ENCODE data around the gene RPEL1.

RPEL1 gene

DNA sequence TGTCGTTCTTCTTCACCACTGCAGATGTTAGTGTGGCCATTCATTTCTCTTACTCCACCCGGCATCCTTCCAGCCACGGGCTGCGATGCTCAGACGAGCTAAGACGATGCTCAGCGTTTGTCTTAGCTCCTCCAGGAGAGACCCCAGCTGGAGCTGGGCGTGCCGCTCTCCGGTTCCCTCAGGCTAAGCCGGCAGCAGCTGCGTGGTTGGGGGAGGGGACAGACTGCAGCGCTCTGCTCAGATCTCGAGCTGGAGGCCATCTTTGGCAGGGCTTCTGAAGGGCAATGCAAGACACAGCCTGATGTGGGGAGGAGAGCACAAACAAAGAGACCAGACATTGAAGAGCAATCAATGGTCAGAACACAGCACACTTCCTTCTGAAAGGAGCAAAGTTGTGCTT lies 36.1 kb downstream of the RPEL1 start:
- DNase-seq: no peak

GRCh38 chr10:103282961-103283360 lies 37.3 kb downstream of the RPEL1 start:
- DNase-seq: no peak

DNA sequence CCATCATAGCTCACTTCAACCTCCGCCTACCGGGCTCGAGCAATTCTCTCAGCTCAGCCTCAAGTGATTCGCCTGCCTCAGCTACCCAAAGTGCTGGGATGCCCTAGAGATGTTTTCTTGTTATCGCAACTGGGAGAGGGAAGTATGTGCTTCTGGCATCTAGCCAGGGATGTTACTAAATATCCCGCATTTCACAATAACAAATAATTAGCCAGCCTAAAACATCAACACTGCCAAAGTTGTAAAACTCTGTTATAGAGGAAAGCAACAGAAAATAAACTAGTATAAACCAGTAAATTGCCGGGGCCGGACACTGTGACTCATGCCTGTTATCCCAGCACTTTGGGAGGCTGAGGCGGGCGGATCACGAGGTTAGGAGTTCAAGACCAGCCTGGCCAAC lies 38.5 kb downstream of the RPEL1 start:
- no peak for DNase-seq

- no peak for DNase-seq
These were observed 42.3 kb downstream of the RPEL1 start for GRCh38 chr10:103287992-103288391.

DNA sequence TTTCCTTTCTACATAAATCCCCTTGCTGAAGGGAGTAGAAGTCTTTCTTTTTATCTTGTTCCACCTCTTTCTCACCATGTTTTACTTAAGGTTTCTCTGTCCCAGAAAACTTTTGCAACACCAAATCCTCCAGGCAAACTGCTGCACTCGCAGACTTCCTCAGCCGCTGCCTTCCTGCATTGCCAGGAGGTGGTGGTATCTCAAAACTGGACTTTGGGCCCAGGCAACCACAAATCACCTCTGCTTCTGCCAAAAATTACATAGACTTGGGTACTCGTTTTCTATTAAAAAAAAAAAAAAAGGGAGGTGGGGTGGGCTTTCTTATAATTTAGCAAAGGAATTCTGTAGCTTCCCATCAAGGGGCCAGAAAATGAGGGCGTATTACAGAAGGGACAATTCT lies 45.9 kb downstream of the RPEL1 start:
- no peak for DNase-seq

GRCh38 chr10:103295374-103296015 lies 49.8 kb downstream of the RPEL1 start:
- no peak for DNase-seq
